ENCODE results near the gene CPLX3.
A peak's percentile ranks its signal among the peaks of the same experiment; 100 is the strongest.

The CPLX3 gene

GRCh38 chr15:74826921-74827320 is 494 bp downstream of the CPLX3 start:
- H3K4me3 ChIP-seq (ENCODE audit: low read depth, low read length), result no peak overlapping the region
- TF ChIP-seq, protein P1, sequence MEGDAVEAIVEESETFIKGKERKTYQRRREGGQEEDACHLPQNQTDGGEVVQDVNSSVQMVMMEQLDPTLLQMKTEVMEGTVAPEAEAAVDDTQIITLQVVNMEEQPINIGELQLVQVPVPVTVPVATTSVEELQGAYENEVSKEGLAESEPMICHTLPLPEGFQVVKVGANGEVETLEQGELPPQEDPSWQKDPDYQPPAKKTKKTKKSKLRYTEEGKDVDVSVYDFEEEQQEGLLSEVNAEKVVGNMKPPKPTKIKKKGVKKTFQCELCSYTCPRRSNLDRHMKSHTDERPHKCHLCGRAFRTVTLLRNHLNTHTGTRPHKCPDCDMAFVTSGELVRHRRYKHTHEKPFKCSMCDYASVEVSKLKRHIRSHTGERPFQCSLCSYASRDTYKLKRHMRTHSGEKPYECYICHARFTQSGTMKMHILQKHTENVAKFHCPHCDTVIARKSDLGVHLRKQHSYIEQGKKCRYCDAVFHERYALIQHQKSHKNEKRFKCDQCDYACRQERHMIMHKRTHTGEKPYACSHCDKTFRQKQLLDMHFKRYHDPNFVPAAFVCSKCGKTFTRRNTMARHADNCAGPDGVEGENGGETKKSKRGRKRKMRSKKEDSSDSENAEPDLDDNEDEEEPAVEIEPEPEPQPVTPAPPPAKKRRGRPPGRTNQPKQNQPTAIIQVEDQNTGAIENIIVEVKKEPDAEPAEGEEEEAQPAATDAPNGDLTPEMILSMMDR (IDR thresholded peaks at IDR 0.05; ENCODE audit: low read depth, low read length), result no peak
- no peak for DNase-seq
- H3K9me3 ChIP-seq, result no peaks in the 10 kb centered on the region
- peaks cover 17% of the 10 kb centered on the region for H3K4me1 ChIP-seq
- H3K27me3 ChIP-seq, result no peaks in the 10 kb centered on the region
- no peaks in the 10 kb centered on the region for H3K36me3 ChIP-seq

GRCh38 chr15:74827614-74828013 is 1.2 kb downstream of the CPLX3 start:
- Histone ChIP-seq H3K4me3 (ENCODE audit: low read depth, low read length) (no peak overlapping the region), H3K9me3 (no peaks in the 10 kb centered on the region), H3K27me3 (no peaks in the 10 kb centered on the region), H3K36me3 (no peaks in the 10 kb centered on the region), H3K4me1 (peaks cover 24% of the 10 kb centered on the region)
- no peak for DNase-seq
- TF ChIP-seq, protein P1 (IDR thresholded peaks at IDR 0.05; ENCODE audit: low read depth, low read length), result peak; percentile 6; the same call in 1 of the 2 replicates

GRCh38 chr15:74828835-74829234 is 2.4 kb downstream of the CPLX3 start:
- DNase-seq, result no peak
- H3K4me3 ChIP-seq (ENCODE audit: low read depth, low read length), result no peak overlapping the region
- TF ChIP-seq, protein P1 (IDR thresholded peaks at IDR 0.05; ENCODE audit: low read depth, low read length), result no peak

GRCh38 chr15:74829486-74829885 is 3.1 kb downstream of the CPLX3 start:
- peaks cover 20% of the 10 kb centered on the region for H3K4me1 ChIP-seq
- no peaks in the 10 kb centered on the region for H3K36me3 ChIP-seq
- no peaks in the 10 kb centered on the region for H3K27me3 ChIP-seq
- no peak for DNase-seq
- H3K9me3 ChIP-seq, result no peaks in the 10 kb centered on the region
- H3K4me3 ChIP-seq (ENCODE audit: low read depth, low read length), result no peak overlapping the region
- TF ChIP-seq, protein P1 (IDR thresholded peaks at IDR 0.05; ENCODE audit: low read depth, low read length), result no peak

More at GRCh38 chr15:74828835-74829234, 2.4 kb downstream of the CPLX3 start:
- Histone ChIP-seq H3K27me3 (no peaks in the 10 kb centered on the region), H3K4me1 (peaks cover 20% of the 10 kb centered on the region), H3K9me3 (no peaks in the 10 kb centered on the region), H3K36me3 (no peaks in the 10 kb centered on the region)

DNA sequence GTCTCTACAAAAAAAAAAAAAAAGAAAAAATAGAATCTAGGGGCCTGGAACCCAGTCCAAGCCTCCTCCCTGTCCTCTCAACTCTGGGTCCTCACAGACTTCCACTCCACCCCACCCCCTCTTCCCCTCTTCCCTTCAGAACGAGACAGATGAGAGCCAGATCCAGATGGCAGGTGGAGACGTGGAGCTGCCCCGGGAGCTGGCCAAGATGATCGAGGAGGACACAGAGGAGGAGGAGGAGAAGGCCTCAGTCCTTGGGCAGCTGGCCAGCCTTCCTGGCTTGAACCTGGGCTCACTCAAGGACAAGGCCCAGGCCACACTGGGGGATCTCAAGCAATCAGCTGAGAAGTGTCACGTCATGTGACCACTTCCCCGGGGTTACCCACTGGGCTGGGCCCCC is 3.6 kb downstream of the CPLX3 start:
- Histone ChIP-seq H3K4me3 (ENCODE audit: low read depth, low read length) (no peak overlapping the region), H3K9me3 (no peaks in the 10 kb centered on the region), H3K36me3 (no peaks in the 10 kb centered on the region), H3K4me1 (peaks cover 20% of the 10 kb centered on the region), H3K27me3 (no peaks in the 10 kb centered on the region)
- no peak for DNase-seq
- TF ChIP-seq, protein P1 (IDR thresholded peaks at IDR 0.05; ENCODE audit: low read depth, low read length), result no peak

DNA sequence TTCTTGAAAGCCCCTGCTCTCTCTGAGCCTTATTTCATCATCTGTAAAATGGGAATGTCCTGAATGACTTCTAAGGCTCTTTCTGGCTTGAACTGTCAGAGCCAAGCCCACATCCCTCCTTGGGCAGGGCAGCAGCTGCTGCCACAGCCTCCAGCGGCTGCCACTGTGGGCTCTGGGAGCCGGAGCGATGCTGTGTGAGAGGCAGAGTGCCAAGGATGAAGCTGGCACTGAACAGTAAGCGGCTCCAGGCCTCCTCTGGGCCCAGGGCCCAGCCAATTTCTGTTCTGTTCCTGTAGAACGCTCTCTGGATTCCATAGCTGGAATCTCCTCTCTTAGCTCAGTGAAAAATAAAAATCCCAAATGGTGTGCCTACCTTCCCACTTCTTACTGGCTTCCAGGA is 4.4 kb downstream of the CPLX3 start:
- Histone ChIP-seq H3K9me3 (no peaks in the 10 kb centered on the region), H3K27me3 (no peaks in the 10 kb centered on the region), H3K4me3 (ENCODE audit: low read depth, low read length) (no peak overlapping the region), H3K4me1 (peaks cover 20% of the 10 kb centered on the region), H3K36me3 (no peaks in the 10 kb centered on the region)
- DNase-seq, result no peak
- TF ChIP-seq, protein P1 (IDR thresholded peaks at IDR 0.05; ENCODE audit: low read depth, low read length), result no peak
